Neural progenitor cell (in vitro differentiated cells): ENCODE results near the gene OR8D4.

Experiments used
- EZH2 ChIP-seq: fragments of 200-600 bp; sonication (generic); IDR thresholded peaks from 2 replicates; pipeline ENCODE4 v1.6.1; 2017; ENCODE audit warnings: antibody characterized with exemption, mild to moderate bottlenecking, moderate library complexity
- EZH2phosphoT487 ChIP-seq: fragments of 200-600 bp; sonication (generic); IDR thresholded peaks from 2 replicates; pipeline ENCODE4 v1.6.1; 2017; ENCODE audit warnings: antibody characterized with exemption
- TF ChIP-seq, protein P1 (sequence below): fragments of 200-600 bp; sonication (generic); IDR thresholded peaks from 2 replicates; pipeline ENCODE4 v1.5.1; 2017; ENCODE audit warnings: antibody characterized with exemption, mild to moderate bottlenecking

GRCh38 chr11:123859731-123860130 is 42.2 kb upstream of the OR8D4 start:
- no peak for TF ChIP-seq EZH2
- TF ChIP-seq, protein P1, sequence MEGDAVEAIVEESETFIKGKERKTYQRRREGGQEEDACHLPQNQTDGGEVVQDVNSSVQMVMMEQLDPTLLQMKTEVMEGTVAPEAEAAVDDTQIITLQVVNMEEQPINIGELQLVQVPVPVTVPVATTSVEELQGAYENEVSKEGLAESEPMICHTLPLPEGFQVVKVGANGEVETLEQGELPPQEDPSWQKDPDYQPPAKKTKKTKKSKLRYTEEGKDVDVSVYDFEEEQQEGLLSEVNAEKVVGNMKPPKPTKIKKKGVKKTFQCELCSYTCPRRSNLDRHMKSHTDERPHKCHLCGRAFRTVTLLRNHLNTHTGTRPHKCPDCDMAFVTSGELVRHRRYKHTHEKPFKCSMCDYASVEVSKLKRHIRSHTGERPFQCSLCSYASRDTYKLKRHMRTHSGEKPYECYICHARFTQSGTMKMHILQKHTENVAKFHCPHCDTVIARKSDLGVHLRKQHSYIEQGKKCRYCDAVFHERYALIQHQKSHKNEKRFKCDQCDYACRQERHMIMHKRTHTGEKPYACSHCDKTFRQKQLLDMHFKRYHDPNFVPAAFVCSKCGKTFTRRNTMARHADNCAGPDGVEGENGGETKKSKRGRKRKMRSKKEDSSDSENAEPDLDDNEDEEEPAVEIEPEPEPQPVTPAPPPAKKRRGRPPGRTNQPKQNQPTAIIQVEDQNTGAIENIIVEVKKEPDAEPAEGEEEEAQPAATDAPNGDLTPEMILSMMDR: no peak
- no peak for TF ChIP-seq EZH2phosphoT487
